IMR-90 (cell line): ENCODE measurements around the gene ASPHD2. TPM values are rescaled to one million over a fixed set of nuclear protein-coding genes. Genes with fewer than 3 reads are reported as not detected.

Experiments
- ATAC-seq: fragments of 200-7000 bp; cut with Tn5 transposase; 2 replicates; pipeline ENCODE4 v1.9.1; 2020; ENCODE audit warnings: low read depth, mild to moderate bottlenecking, moderate library complexity
- BruUV-seq: library from RNA; stranded (reverse); fragments of 400-500 nt; replicated peaks from 2 replicates; lab custom pipeline; 2021; lab: Mats Ljungman, UMichigan
- CTCF ChIA-PET: fragments of 300-600 bp; formaldehyde crosslinking; extraction: SDS; loops from one replicate; lab custom pipeline; 2021; ENCODE audit warnings: antibody characterized with exemption; lab: Yijun Ruan, JAX
- POLR2A ChIA-PET: fragments of 300-600 bp; sonication (Branson Sonifier 250); formaldehyde crosslinking; loops from one replicate; lab custom pipeline; 2022; ENCODE audit warnings: antibody characterized with exemption; ENCODE audit not compliant: unreplicated experiment; lab: Charles Lee
- DNase-seq: peaks from one replicate; pipeline ENCODE4 v3.0.0; 2013
- H2AFZ ChIP-seq: replicated peaks from 2 replicates; pipeline ENCODE3; 2013; ENCODE audit warnings: low read length, mild to moderate bottlenecking; ENCODE audit not compliant: poor library complexity
- H2AK5ac ChIP-seq: 2 replicates; pipeline ENCODE4 v1.6.1; 2013; ENCODE audit warnings: low read depth, low read length, inconsistent platforms
- H2AK9ac ChIP-seq: replicated peaks from 2 replicates; pipeline ENCODE3; 2013; ENCODE audit warnings: mild to moderate bottlenecking, low read depth, low read length, moderate library complexity; ENCODE audit not compliant: poor library complexity
- H2BK120ac ChIP-seq: 2 replicates; pipeline ENCODE4 v1.6.1; 2013; ENCODE audit warnings: low read depth, low read length, inconsistent platforms
- H2BK15ac ChIP-seq: 3 replicates; pipeline ENCODE4 v1.6.1; 2013; ENCODE audit warnings: low read depth, low read length, inconsistent platforms
- H2BK20ac ChIP-seq: 2 replicates; pipeline ENCODE4 v1.6.1; 2013; ENCODE audit warnings: low read depth, mild to moderate bottlenecking, inconsistent platforms, low read length, moderate library complexity
- H2BK5ac ChIP-seq: 2 replicates; pipeline ENCODE4 v1.6.1; 2013; ENCODE audit warnings: mild to moderate bottlenecking, low read depth, low read length, inconsistent platforms; ENCODE audit not compliant: poor library complexity, severe bottlenecking
- H3K14ac ChIP-seq: replicated peaks from 2 replicates; pipeline ENCODE4 v1.6.1; 2013; ENCODE audit warnings: low read depth, low read length, inconsistent platforms
- H3K18ac ChIP-seq: 2 replicates; pipeline ENCODE4 v1.6.1; 2013; ENCODE audit warnings: low read depth, low read length, control low read depth
- H3K23ac ChIP-seq: 2 replicates; pipeline ENCODE4 v1.6.1; 2013; ENCODE audit warnings: low read depth, low read length, inconsistent platforms
- H3K27ac ChIP-seq: 2 replicates; pipeline ENCODE4 v1.5.1; 2013; ENCODE audit warnings: mild to moderate bottlenecking, control low read depth, low read length; ENCODE audit not compliant: insufficient read depth
- H3K27me3 ChIP-seq: 2 replicates; pipeline ENCODE4 v1.6.1; 2013; ENCODE audit warnings: low read length; ENCODE audit not compliant: control insufficient read depth, insufficient read depth
- H3K36me3 ChIP-seq: 2 replicates; pipeline ENCODE4 v1.6.1; 2013; ENCODE audit warnings: low read length, mixed read lengths; ENCODE audit not compliant: control insufficient read depth, insufficient read depth
- H3K4ac ChIP-seq: 2 replicates; pipeline ENCODE4 v1.6.1; 2013; ENCODE audit warnings: low read depth, low read length, inconsistent platforms
- H3K4me1 ChIP-seq: 2 replicates; pipeline ENCODE4 v1.6.1; 2013; ENCODE audit warnings: low read length, mixed read lengths; ENCODE audit not compliant: control insufficient read depth, insufficient read depth
- H3K4me2 ChIP-seq: 2 replicates; pipeline ENCODE4 v1.6.1; 2013; ENCODE audit warnings: low read depth, mild to moderate bottlenecking, control low read depth, low read length, moderate library complexity
- H3K4me3 ChIP-seq: 2 replicates; pipeline ENCODE4 v1.5.1; 2013; ENCODE audit warnings: low read depth, mild to moderate bottlenecking, control low read depth, low read length, moderate library complexity; ENCODE audit not compliant: insufficient read depth
- H3K56ac ChIP-seq: 2 replicates; pipeline ENCODE4 v1.6.1; 2013; ENCODE audit warnings: low read length, inconsistent platforms; ENCODE audit not compliant: insufficient read depth; ENCODE audit errors: extremely low read depth
- H3K79me1 ChIP-seq, 2 experiments: 2 replicates each; pipeline ENCODE4 v1.6.1; 2013; ENCODE audit warnings: low read length in 2 of 2, inconsistent platforms in 1 of 2, low read depth in 1 of 2
- H3K9ac ChIP-seq: 2 replicates; pipeline ENCODE4 v1.6.1; 2013; ENCODE audit warnings: low read depth, low read length, control low read depth
- H3K9me1 ChIP-seq: 2 replicates; pipeline ENCODE4 v1.6.1; 2013; ENCODE audit warnings: low read length, inconsistent platforms; ENCODE audit not compliant: insufficient read depth
- H3K9me3 ChIP-seq: 2 replicates; pipeline ENCODE4 v1.6.1; 2013; ENCODE audit warnings: low read length; ENCODE audit not compliant: control insufficient read depth, insufficient read depth
- H4K20me1 ChIP-seq: 2 replicates; pipeline ENCODE4 v1.6.1; 2013; ENCODE audit warnings: low read length, inconsistent platforms; ENCODE audit not compliant: insufficient read depth
- H4K5ac ChIP-seq: 2 replicates; pipeline ENCODE4 v1.6.1; 2013; ENCODE audit warnings: mild to moderate bottlenecking, low read depth, low read length, control low read depth
- H4K8ac ChIP-seq, 2 experiments: 2 replicates each; pipeline ENCODE4 v1.6.1; 2013; ENCODE audit warnings: low read depth in 2 of 2, low read length in 2 of 2, control low read depth in 1 of 2, inconsistent platforms in 1 of 2
- H4K91ac ChIP-seq: 2 replicates; pipeline ENCODE4 v1.6.1; 2013; ENCODE audit warnings: low read depth, low read length, inconsistent platforms; ENCODE audit not compliant: insufficient read depth
- BHLHE40 ChIP-seq: fragments of 150-350 bp; IDR thresholded peaks from 2 replicates; pipeline ENCODE4 v1.6.1; 2016; ENCODE audit warnings: mild to moderate bottlenecking, low read depth, low read length
- CEBPB ChIP-seq: IDR thresholded peaks from 2 replicates; pipeline ENCODE4 v1.6.1; 2012; ENCODE audit warnings: low read depth, low read length, improper control_type of control experiment
- CHD1 ChIP-seq: IDR thresholded peaks from 2 replicates; pipeline ENCODE4 v1.6.1; 2012; ENCODE audit warnings: low read depth, low read length, improper control_type of control experiment
- CTCF ChIP-seq: conservative IDR thresholded peaks from 2 replicates; pipeline ENCODE4 v1.5.1; 2012; ENCODE audit warnings: mild to moderate bottlenecking, low read depth, low read length, improper control_type of control experiment
- ELK1 ChIP-seq: fragments of 150-350 bp; IDR thresholded peaks from 2 replicates; pipeline ENCODE4 v1.6.1; 2016; ENCODE audit warnings: low read depth, mild to moderate bottlenecking, low read length, moderate library complexity, borderline replicate concordance
- FOS ChIP-seq: fragments of 150-350 bp; IDR thresholded peaks from 2 replicates; pipeline ENCODE4 v1.6.1; 2016; ENCODE audit warnings: low read depth, low read length
- MAFK ChIP-seq: IDR thresholded peaks from 2 replicates; pipeline ENCODE4 v1.6.1; 2012; ENCODE audit warnings: low read depth, low read length, improper control_type of control experiment
- MAZ ChIP-seq: IDR thresholded peaks from 2 replicates; pipeline ENCODE4 v1.6.1; 2012; ENCODE audit warnings: low read depth, mild to moderate bottlenecking, low read length, improper control_type of control experiment, moderate library complexity, borderline replicate concordance
- MXI1 ChIP-seq: IDR thresholded peaks from 2 replicates; pipeline ENCODE4 v1.6.1; 2012; ENCODE audit warnings: low read depth, mild to moderate bottlenecking, low read length, moderate library complexity, borderline replicate concordance
- NFE2L2 ChIP-seq: fragments of 150-350 bp; IDR thresholded peaks from 2 replicates; pipeline ENCODE4 v1.6.1; 2016; ENCODE audit warnings: low read depth, mild to moderate bottlenecking, low read length
- POLR2A ChIP-seq: IDR thresholded peaks from 2 replicates; pipeline ENCODE4 v1.6.1; 2012; ENCODE audit warnings: mild to moderate bottlenecking, low read depth, low read length
- RAD21 ChIP-seq: IDR thresholded peaks from 2 replicates; pipeline ENCODE4 v1.6.1; 2012; ENCODE audit warnings: low read length, improper control_type of control experiment
- RCOR1 ChIP-seq: IDR thresholded peaks from 2 replicates; pipeline ENCODE4 v1.6.1; 2012; ENCODE audit warnings: mild to moderate bottlenecking, low read length, improper control_type of control experiment; ENCODE audit not compliant: insufficient replicate concordance
- RFX5 ChIP-seq: IDR thresholded peaks from 2 replicates; pipeline ENCODE4 v1.8.0; 2012; ENCODE audit warnings: low read depth, mild to moderate bottlenecking, low read length, moderate library complexity
- SMC3 ChIP-seq: fragments of 150-350 bp; IDR thresholded peaks from 2 replicates; pipeline ENCODE4 v1.6.1; 2016; ENCODE audit warnings: low read depth, mild to moderate bottlenecking, antibody characterized with exemption, low read length, moderate library complexity
- USF2 ChIP-seq: fragments of 150-350 bp; IDR thresholded peaks from 2 replicates; pipeline ENCODE4 v1.6.1; 2017; ENCODE audit warnings: mild to moderate bottlenecking, antibody characterized with exemption, low read length, low read depth
- WGBS, 2 experiments: methylation state at CpG; one replicate each; pipeline versions ENCODE4 v1.1.5 to v1.1.7; 2013; ENCODE audit warnings: missing lambda C conversion rate in 2 of 2; ENCODE audit not compliant: insufficient read length in 1 of 2; ENCODE audit errors: extremely low coverage in 2 of 2; 5-methylcytosine and 5-hydroxymethylcytosine counted together
- dilution Hi-C: fragments of 300-500 bp; cut with HindIII; formaldehyde crosslinking; loops from one replicate; pipeline ENCODE4 v1.14.3; 2018; ENCODE audit warnings: low sequenced_read_pairs; ENCODE audit not compliant: unreplicated experiment
- in situ Hi-C: fragments of 300-500 bp; cut with MboI; formaldehyde crosslinking; loops from 3 replicates; pipeline ENCODE4 v1.14.3; 2019; ENCODE audit warnings: low sequenced_read_pairs, inconsistent platforms, mixed read lengths
- intact Hi-C: fragments of 100-400 bp; cut with micrococcal nuclease; formaldehyde crosslinking; loops from 2 replicates; pipeline ENCODE4 v1.10.0; 2022
- polyA plus RNA-seq, 3 experiments: library from polyadenylated mRNA; depleted of rRNA; stranded (reverse); fragments of >200 nt; gene quantifications; 2 replicates each; pipeline ENCODE4 v1.2.3, GENCODE V29; 2012; ENCODE audit warnings: low replicate concordance in 1 of 3
- total RNA-seq: library from RNA; depleted of rRNA; stranded (reverse); fragments of >200 nt; gene quantifications from 2 replicates; pipeline ENCODE4 v1.2.3, GENCODE V29; 2012

Gene ASPHD2
- total and polyA plus RNA-seq, 2 of the 4 experiments (the other 2 are of a cell fraction) = 1.3 to 1.4 TPM

- Histone ChIP-seq H2BK120ac (no peak overlapping the region), H2AK5ac (no peak overlapping the region), H2BK20ac (no peak overlapping the region), H3K56ac (no peak overlapping the region), H3K27me3 (no peaks in the 10 kb centered on the region), H3K18ac (no peak overlapping the region), H3K9me3 (no peaks in the 10 kb centered on the region), H3K4ac (no peak overlapping the region), H3K27ac (no peak overlapping the region), H3K36me3 (no peaks in the 10 kb centered on the region), H3K9ac (no peak overlapping the region), H3K4me1 (no peaks in the 10 kb centered on the region; the same call in 1 of the 2 replicates), H2AFZ (no peak overlapping the region), H3K9me1 (no peaks in the 10 kb centered on the region), H4K91ac (no peak overlapping the region), H4K8ac (no peak overlapping the region), H3K23ac (no peak overlapping the region), H2AK9ac (no peak overlapping the region), H3K4me3 (no peak overlapping the region), H3K79me1 (no peaks in the 10 kb centered on the region), H3K4me2 (no peak overlapping the region), H4K5ac (no peak overlapping the region), H2BK5ac (no peak overlapping the region), H4K20me1 (no peaks in the 10 kb centered on the region), H3K14ac (no peak overlapping the region), H2BK15ac (no peak overlapping the region)
- POLR2A ChIA-PET = no interaction called here
- DNase-seq = no peak
- CTCF ChIA-PET = no interaction called here
- no TSS peak for BruUV-seq
- ATAC-seq = no peak
- 93% methylated on average over 3 of the region's 8 CpGs; no CpG with 5 or more reads in 1 of the 2 experiments for WGBS, 2 experiments
- dilution Hi-C loops = no loop called here
- in situ Hi-C loops = no loop called here
- TF ChIP-seq RFX5 (no peak), MAZ (no peak), RCOR1 (no peak), ELK1 (no peak), CEBPB (no peak), SMC3 (no peak), USF2 (no peak), RAD21 (no peak), CTCF (no peak), BHLHE40 (no peak), FOS (no peak), POLR2A (no peak), NFE2L2 (no peak), CHD1 (no peak), MXI1 (no peak), MAFK (no peak)
- intact Hi-C loops = no loop called here
Observed at GRCh38 chr22:26444777-26445176, 15.7 kb downstream of the ASPHD2 start.
